Measurements from ENCODE around the gene PLXNA4.

GRCh38 chr7:132258231-132258630, 318.0 kb downstream of the PLXNA4 start:
- no peak for TF ChIP-seq CTCF (conservative IDR thresholded peaks at IDR 0.05; ENCODE audit: low read depth, low read length)
- no peak for TF ChIP-seq EZH2 (IDR thresholded peaks at IDR 0.05; ENCODE audit: borderline replicate concordance, low read depth, low read length, poor library complexity, severe bottlenecking)

All from A673 (cell line).